Posterior vena cava (tissue), 2 donors: Measurements from ENCODE around the gene ITLN2. TPM values are rescaled to one million over a fixed set of nuclear protein-coding genes. Genes with fewer than 3 reads are reported as not detected.
"Not testable (repeated sequence)": the region's sequence is repeated elsewhere in the genome, so short reads cannot be mapped to it uniquely, and the experiment has no call there.

ENCODE experiments used
- DNase-seq: peaks from one replicate; pipeline ENCODE4 v3.0.0-alpha.2; 2020; ENCODE audit warnings: low spot score
- intact Hi-C, 2 donors: fragments of 100-400 bp; cut with DNase I; formaldehyde crosslinking; loops; one replicate each; pipeline versions ENCODE4 v1.14.1 to v1.14.2; 2022 to 2023
- long read RNA-seq, 2 donors: library from polyadenylated mRNA; unstranded; transcript quantifications; one replicate each; pipeline ENCODE4 v2.0.0, GENCODE V29; 2020 to 2021
- total RNA-seq, 2 donors: library from RNA; stranded (reverse); fragmentation: NEBNext Ultra II Directional; extraction: Animal tissue kit (Norgen Biotek cat#: 25700); gene quantifications; one replicate each; pipeline ENCODE4 v1.2.1, GENCODE V29; 2021
- donor health status: DM: yes; HTN: yes; CAD: no.
- donor health status: DM: yes; HTN: yes; CAD: no.

ITLN2 gene
- not detected for total RNA-seq
- long read RNA-seq, donor 1, result 0 reads
- long read RNA-seq, donor 2, result 0 reads

DNA sequence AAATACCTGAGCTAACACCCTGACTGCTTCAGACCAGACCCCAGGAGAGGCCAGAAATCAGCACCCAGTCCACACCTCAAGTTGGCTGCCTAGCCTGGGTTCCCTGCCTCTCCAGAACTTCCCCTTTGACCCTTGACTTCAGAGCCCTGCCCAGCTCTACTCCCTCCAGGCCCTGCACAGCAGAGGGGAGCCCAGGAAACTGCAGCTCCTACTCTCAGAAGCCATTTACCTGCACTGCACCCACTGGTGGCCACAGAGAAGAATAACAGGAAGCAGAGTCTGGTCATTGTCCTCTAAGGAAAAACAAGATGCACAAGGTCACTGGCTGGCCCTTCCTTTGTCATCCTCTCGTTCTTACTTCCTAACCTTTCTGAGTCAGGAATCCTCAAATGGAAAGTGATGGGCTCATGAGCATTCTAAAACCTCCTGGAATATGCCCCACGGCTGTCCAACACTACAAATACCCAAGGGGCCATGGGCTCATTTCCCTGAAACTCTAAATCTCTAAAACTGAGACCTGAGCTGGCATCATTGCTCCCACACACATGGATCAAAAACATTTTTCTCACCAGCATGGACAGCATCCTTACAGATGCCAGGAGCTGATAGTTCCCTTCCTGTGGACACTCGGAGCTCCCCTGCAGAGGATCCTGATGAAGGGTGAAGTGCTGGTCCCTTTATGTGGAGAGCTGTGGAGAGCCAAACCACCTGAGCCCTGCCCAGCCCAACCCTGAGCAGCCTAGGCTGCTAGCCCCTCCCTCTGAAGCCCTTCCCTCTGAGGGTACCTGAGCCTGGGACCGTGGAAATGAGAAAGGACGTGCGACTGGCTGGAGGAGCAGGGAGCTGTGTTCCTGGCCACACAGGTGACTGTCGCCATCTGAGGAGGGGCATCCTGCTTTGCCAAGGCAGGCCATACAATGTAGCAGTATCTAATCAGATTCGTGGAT is at the start of gene ITLN2:
ITLN2 (minus strand) TSS at position 652 of the 947 bp plus-strand sequence; CDS start at position 584, 68 bp downstream.
- DNase-seq, result no peak
- intact Hi-C loops, result no loop called here

DNA sequence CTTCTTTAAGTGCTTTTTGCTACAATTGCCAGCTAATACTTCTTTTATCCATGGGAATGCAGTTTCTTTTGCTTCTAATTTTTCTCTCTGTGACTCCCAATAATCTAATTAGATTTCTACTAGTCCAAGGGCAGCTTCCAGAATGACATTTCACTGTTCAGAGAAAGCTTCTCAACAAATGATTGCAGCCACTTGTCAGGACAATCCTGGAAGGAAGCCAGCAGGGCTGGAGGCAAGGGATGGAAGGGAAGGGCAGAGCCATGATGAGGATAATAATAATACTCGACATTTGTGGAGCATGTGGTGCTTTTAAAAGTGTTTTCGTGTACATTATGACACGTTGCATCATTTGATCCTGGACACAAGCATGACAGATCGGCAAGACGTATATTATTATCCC is 46.9 kb upstream of the ITLN2 start:
- intact Hi-C loops, result no loop called here
- DNase-seq, result no peak

DNA sequence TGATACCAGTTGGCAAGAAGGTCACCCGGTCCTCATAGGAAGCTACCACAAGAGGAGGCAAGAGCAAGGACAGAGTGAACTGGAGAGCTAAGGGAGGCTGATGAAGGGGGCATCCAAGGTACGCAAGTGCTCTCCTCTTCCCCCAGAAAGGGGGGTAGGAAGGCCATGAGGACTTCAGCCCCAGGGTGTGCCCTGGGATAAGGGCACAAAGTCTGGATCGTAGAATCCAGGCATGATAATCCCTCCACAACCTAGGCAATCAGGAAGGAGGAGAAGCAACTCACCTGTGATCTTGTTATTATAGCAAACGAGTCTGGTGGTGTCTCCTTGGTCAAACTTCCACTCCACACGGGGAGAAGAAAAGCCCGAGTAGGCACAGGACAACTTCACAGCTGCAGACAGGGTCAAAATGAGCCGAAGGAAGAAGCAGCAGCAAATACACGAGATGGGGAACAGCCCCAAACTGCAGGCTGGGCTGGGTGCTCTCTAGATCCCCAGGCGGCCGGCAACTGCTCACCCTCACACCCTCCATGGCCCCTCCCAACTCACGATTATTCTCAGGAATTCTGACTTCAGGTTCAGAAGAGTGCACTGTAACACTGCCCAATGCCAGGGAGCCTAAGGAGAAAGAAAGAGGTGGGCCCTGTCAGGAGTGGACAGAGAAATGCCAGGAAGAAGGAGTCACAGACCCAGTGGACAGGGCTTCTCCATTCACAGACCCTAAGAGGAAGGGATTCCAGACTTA is 46.3 kb upstream of the ITLN2 start:
- intact Hi-C loops, result no loop called here
- no peak for DNase-seq

DNA sequence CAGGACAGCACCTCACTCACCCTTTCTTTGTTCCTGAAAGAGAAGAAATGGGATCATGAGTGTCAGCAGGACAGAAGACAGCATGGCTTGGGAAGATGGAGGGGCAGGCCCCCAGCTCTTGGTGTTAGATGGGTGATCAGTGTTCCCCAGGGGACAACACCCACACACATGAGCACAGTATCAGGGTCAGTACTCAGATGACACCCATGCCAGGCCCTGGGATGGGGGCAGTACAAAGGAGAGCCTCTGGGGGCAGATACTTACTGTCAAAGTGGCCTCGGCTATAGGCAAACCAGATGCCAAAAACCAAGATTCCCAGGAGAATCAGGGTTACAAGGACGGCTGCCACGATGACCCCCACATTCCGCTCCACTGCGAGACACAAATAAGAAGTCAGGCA is 44.8 kb upstream of the ITLN2 start:
- intact Hi-C loops, result no loop called here
- DNase-seq, result no peak

DNA sequence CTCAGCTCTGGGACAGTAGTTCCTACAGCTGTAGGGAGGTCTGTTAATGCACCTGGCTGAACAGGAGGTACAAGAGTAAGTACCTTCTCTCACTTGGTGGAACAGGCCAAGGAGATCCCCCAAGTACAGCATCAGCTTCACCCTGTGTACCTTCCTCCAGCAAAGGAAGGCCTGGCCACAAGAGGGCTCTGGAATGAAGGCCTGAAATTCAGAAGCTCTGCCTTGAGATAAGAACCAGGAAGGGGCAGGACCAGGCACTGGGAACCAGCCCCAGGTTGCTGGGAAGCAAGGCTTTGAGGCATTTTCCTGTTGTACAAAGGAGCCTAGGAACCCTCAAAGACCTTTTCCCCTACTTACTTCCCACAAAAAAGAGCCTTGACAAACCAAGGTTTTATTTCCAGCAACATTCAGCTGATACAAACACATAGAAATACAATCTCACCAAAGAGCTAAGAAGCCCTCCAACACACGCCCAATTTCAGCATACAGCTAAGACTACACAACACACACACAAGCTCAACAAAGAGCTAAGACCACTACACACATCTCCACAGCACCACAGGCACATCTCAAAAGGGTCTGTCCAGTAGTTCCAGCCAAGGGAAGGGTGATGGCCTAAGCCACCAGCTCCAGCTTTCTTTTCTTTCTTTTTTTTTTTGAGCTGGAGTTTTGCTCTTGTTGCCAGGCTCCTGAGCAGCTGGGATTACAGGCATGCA is 42.9 kb upstream of the ITLN2 start:
- peak; percentile 83 for DNase-seq
- intact Hi-C loops, result no loop called here

DNA sequence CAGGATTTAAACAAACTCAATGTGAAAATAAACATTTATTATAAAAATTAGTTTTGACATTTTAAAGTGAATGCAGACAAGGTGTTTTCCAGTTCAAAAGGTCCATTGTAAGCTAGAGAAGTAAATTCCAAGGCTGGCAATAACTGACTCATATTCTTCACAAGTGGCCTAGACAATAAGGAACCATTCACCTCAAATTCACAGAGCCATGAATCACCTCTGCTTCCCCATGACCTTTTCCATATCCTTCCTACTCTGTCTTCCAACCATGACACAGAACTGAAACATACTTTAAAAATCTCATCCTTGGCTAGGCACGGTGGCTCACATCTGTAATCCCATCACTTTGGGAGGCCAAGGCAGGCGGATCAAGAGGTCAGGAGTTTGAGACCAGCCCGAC is 41.6 kb upstream of the ITLN2 start:
- intact Hi-C loops, result no loop called here
- DNase-seq, result no peak

DNA sequence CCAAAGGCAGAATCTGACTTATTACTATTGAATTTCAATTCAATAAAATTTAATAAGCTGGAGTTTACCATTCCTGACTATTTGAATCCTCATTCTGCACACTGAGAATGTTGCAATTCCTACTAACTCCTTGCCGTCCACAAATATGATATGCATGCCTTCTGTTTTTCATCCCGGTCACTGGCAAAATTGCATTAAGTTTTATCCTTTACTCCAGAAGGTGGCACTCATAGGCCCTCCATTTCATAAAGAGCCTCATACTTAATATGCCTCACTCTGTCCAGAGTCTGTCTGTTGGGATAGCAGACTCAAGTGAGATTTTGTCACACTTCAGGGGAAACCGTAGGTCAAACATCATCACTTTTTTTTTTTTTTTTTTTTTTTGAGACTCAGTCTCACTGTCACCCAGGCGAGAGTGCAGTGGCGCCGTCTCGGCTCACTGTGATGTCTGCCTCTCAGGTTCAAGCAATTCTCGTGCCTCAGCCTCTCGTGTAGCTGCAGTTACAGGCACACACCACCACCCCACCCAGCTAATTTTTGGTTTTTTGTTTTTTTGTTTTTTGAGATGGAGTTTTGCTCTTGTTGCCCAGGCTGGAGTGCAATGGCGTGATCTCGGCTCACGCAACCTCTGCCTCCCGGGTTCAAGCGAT is 39.1 kb upstream of the ITLN2 start:
- no peak for DNase-seq
- intact Hi-C loops, result no loop called here

DNA sequence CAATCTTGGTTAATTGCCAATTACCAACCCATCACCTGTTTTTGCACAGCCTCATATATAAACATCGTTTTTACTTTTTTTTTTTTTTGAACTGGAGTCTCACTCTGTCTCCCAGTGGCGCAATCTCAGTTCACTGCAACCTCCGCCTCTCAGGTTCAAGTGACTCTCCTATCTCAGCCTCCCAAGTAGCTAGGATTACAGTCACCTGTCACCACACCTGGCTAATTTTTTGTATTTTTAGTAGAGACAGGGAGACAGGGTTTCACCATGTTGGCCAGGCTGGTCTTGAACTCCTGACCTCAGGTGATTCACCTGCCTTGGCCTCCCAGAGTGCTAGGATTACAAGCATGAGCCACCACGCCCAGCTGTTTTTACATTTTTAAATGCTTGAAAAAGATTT is 37.4 kb upstream of the ITLN2 start:
- intact Hi-C loops, DNase-seq: not testable (repeated sequence)

DNA sequence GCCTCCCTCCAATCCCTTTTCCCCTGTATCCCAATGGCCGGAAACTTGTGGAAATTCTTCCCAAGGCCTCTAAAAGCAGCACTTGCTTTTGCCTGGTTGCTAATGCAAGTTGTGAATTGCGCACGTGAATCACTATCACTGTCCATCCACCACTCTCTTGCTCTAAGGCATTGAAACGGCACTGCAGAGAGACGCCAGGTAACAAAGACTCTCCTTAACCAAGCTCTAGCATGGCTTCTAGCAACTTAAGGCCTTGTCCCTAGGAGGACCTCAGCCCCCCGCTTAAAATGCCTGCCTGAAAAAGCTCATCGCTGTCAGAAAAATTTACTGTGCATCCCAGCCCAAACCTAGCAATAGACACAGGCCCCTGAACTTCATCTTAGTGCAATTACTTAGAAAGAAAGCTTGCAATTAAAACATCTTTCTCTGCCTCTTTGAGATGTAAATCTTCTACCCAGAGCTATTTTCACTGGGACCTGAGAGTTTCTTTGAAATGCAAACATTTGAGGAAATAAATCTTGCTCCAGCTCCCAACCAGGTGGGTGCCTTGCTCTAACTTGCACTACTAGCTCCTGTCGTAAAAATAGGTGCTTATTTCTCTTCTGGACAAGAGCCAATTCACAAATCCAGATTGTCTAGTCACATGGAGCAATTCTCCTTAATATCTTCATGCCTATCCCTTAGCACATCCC is 32.9 kb upstream of the ITLN2 start:
- peak; percentile 1 for DNase-seq
- intact Hi-C loops, result no loop called here

DNA sequence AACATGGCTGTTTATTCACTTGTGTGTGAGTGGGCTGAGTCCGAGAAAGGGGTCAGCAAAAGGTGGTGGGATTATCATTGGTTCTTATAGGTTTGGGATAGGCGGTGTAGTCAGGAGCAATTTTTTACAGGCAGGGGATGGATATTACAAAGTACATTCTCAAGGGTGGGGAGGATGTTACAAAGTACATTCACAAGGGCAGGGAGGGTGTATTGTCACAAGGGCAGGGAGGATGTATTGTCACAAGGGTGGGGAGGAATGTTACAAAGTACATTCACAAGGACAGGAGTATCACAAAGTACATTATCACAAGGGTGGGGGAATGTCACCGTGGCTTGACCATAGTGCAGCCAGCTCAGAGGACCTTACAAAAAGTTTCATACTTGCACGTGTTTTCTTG is 31.1 kb upstream of the ITLN2 start:
- intact Hi-C loops, result no loop called here
- DNase-seq, result no peak

DNA sequence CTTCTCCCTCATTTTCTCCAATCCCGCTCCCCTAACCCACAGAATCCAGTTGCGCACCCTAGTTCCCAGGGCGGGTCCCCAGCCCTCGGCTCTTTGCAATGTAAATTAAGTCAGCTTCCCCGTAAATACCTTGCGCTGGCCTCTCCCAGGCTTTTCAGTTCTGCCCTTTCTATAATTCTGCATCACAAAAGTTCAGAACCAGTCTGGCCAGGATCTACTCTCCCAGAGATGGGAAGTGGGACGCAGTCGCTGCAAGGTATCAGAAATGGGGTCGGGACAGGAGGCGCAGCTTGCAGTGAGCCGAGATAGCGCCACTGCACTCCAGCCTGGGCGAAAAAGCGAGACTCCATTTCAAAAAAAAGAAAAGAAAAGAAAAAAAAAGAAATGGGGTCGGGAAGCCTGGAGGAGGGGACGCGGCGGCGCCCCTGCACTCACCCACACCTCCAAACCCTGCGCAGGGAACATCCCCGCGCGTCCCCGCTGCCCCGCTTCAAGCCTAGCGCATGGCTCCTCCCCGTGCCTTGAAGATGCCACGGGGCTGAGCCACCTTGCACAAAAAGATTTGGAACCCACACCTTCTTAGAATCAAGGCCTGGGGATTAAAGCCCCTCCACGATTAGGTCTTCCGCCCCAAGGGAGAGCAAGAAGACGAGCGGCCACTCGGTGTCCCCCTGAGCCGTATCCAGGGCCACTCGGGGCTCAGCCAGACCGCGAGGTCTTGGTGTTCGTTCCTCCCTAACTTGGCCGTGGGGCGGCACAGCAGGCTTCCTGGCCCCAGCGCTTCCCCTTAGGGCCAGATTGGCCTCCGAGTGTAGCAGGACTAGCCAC is 27.2 kb upstream of the ITLN2 start:
- DNase-seq, result peak; percentile 81
- intact Hi-C loops, result no loop called here

DNA sequence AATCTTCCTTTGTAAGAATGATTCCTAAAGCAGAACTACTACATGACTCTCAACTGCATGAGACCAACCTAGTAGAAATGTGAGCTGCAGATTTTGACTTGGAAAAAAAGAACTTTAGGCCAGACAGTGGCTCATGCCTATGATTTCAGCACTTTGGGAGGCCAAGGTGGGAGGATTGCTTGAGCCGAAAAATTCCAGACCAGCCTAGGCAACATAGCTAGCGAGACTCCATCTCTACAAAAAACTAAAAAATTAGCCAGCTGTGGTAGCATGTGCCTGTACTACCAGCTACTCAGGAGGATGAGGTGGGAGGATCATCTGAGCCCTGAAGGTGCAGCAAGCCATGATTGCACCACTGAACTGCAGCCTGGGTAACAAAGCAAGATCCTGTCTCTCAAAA is 24.7 kb upstream of the ITLN2 start:
- intact Hi-C loops, result no loop called here
- no peak for DNase-seq

DNA sequence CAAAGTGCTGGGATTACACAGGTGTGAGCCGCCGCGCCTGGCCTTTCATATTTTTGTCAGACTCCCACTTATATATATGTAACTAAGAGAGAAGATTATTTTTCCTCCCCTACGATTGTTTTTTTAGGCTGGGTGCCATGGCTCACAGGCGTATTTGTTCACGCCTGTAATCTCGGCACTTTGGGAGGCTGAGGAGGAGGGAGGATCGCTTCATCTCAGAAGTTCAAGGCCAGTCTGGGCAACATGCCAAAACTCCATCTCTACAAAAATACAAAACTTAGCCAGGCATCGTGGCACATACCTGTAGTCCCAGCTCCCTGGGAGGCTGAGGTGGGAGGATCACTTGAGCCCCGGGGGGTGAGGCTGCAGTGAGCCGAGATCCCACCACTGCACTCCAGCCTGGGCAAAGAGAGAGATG is 23.9 kb upstream of the ITLN2 start:
- DNase-seq, result no peak
- intact Hi-C loops, result no loop called here

DNA sequence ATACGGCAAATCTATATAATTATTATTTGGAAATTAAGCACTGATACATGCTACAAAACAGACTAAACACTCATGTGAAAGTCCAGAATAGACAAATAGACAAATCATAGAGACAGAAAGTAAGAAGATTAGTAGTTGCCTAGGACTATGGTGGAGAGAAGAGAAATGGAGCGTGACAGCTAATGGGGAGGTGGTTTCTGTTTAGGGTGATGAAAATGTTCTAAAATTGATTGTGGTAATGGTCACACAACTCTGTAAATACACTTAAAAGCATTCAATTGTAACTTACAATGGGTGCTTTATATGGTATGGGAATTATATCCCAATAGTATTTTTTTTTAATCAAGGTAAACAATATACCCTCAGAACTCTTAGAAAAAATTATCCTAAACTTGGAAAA is 20.4 kb upstream of the ITLN2 start:
- DNase-seq, result no peak
- intact Hi-C loops, result no loop called here

DNA sequence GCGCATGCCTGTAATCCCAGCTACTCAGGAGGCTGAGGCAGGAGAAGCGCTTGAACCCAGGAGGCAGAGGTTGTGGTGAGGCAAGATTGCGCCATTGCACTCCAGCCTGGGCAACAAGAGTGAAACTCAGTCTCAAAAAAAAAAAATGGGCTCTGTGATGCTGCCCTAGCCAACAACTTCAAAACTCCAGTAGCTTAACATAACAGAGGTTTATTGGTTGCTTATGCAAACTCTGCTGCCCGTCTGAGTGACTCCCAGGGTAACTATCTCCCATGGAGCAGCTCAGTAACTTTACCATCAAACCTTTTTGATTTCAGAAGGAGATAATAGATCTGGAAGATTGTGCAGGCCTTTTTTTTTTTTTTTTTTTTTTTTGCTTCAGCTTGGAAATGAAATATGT is 18.9 kb upstream of the ITLN2 start:
- intact Hi-C loops, result no loop called here
- DNase-seq, result no peak

DNA sequence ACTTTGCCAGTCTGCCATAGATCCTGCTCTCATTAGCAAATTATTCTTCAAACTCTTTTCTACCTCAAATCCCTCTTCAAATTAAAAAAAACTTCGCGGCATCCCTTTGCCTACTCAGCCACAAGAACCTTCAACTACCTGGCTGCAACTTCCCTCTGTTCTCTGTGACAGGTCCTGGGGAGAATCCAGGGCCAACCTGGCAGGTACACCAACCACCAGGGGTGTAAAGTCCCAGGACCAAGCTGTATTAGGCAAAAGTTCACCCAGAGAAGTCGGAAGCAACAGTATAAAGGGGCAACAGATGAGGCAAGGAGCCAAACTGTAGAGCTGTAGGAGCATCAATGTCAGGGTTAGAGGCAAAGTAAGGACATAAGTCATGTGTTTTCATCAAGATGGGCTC is 18.3 kb upstream of the ITLN2 start:
- intact Hi-C loops, result no loop called here
- no peak for DNase-seq

DNA sequence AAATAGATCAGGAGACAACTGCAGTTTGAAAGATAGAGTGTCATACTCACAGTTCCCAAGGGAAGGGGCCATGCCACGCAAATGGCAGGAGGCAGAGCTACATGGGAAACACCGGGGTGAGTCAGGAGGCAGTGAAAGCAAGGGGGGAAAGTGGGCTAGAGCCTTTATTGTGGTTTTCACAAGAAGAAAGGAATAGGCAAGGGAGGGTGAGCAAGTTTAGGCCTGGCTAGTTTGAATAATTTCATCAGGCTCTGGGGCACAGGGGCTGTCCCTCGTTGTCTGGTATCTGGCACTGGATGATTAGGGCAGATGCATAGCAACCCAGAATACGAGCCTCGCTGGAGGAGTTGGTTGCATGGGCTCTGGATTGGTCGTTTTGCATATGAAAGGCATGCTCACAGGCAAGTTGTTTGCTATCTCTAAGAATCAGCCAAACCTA is 17.0 kb upstream of the ITLN2 start:
- intact Hi-C loops, result no loop called here

DNA sequence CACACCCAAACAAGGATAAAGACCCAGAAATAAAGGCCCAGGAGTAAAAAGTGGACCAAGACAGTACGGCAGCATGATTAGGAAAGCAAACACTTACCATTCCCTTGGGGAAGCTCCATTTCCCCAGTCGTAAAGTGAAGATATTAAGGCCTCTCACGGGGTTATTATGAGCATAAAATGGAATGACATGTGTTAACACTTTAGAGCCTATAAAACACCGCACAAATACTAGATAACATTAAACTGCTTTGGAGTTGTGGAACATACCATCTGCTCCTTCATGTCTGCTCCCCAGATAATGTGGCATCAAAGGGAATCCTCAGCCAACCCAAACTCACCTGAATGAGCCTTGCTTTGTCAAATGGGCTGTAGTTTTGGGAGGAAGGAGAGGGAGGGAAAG is 8.9 kb upstream of the ITLN2 start:
- DNase-seq, result no peak
- intact Hi-C loops, result no loop called here

More for the DNA sequence above, 17.0 kb upstream of the ITLN2 start:
- DNase-seq, result no peak
